GM23248 (cell line): Measurements from ENCODE around the gene TP63. TPM values are rescaled to one million over a fixed set of nuclear protein-coding genes. Genes with fewer than 3 reads are reported as not detected.
"Not testable (repeated sequence)": the region's sequence is repeated elsewhere in the genome, so short reads cannot be mapped to it uniquely, and the experiment has no call there.

Experiments used
- DNase-seq: peaks from one replicate; pipeline ENCODE4 v3.0.0-alpha.2; 2015
- H2AFZ ChIP-seq: fragments of 200-600 bp; sonication (generic); 2 replicates; pipeline ENCODE4 v1.6.1; 2016; ENCODE audit warnings: antibody characterized with exemption
- H3F3A ChIP-seq: fragments of 200-600 bp; sonication (generic); 2 replicates; pipeline ENCODE4 v1.6.1; 2016; ENCODE audit warnings: mild to moderate bottlenecking, antibody characterized with exemption, mixed run types; ENCODE audit not compliant: insufficient read depth
- H3K27ac ChIP-seq: fragments of 200-600 bp; sonication (generic); 2 replicates; pipeline ENCODE4 v1.5.1; 2016; ENCODE audit warnings: mild to moderate bottlenecking
- H3K27me3 ChIP-seq: fragments of 200-600 bp; sonication (generic); replicated peaks from 2 replicates; pipeline ENCODE4 v1.6.1; 2016; ENCODE audit warnings: mild to moderate bottlenecking; ENCODE audit not compliant: insufficient read depth
- H3K36me3 ChIP-seq: fragments of 200-600 bp; sonication (generic); 2 replicates; pipeline ENCODE4 v1.6.1; 2016; ENCODE audit warnings: low read depth, mild to moderate bottlenecking
- H3K4me1 ChIP-seq: fragments of 200-600 bp; sonication (generic); 2 replicates; pipeline ENCODE4 v1.6.1; 2016; ENCODE audit warnings: mild to moderate bottlenecking; ENCODE audit not compliant: insufficient read depth
- H3K4me2 ChIP-seq: fragments of 200-600 bp; sonication (generic); one replicate; pipeline ENCODE4 v1.6.1; 2016; ENCODE audit warnings: mild to moderate bottlenecking; ENCODE audit not compliant: unreplicated experiment
- H3K4me3 ChIP-seq: fragments of 200-600 bp; sonication (generic); 2 replicates; pipeline ENCODE4 v1.5.1; 2016; ENCODE audit warnings: mild to moderate bottlenecking
- H3K79me2 ChIP-seq: fragments of 200-600 bp; sonication (generic); 2 replicates; pipeline ENCODE4 v1.6.1; 2016; ENCODE audit warnings: mild to moderate bottlenecking; ENCODE audit not compliant: insufficient read depth
- H3K9ac ChIP-seq: fragments of 200-600 bp; sonication (generic); 2 replicates; pipeline ENCODE4 v1.6.1; 2016; ENCODE audit warnings: mild to moderate bottlenecking
- H3K9me2 ChIP-seq: fragments of 200-600 bp; sonication (generic); 2 replicates; pipeline ENCODE4 v1.6.1; 2016; ENCODE audit warnings: mixed run types, mild to moderate bottlenecking, moderate library complexity; ENCODE audit not compliant: insufficient read depth
- H3K9me3 ChIP-seq: fragments of 200-600 bp; sonication (generic); one replicate; pipeline ENCODE4 v1.6.1; 2017; ENCODE audit warnings: low read depth
- H4K20me1 ChIP-seq: fragments of 200-600 bp; sonication (generic); 2 replicates; pipeline ENCODE4 v1.6.0; 2016; ENCODE audit not compliant: insufficient read depth
- EZH2 ChIP-seq: fragments of 200-600 bp; sonication (generic); IDR thresholded peaks from 2 replicates; pipeline ENCODE4 v1.6.1; 2018; ENCODE audit warnings: antibody characterized with exemption, mild to moderate bottlenecking; ENCODE audit not compliant: insufficient read depth, poor library complexity, severe bottlenecking
- EZH2phosphoT487 ChIP-seq: fragments of 200-600 bp; sonication (generic); IDR thresholded peaks from 2 replicates; pipeline ENCODE4 v1.6.1; 2018; ENCODE audit warnings: antibody characterized with exemption, moderate library complexity, mild to moderate bottlenecking, low read depth; ENCODE audit not compliant: insufficient read depth
- WGBS, 2 experiments: methylation state at CpG; one replicate each; pipeline ENCODE4 v1.1.6; 2015 to 2017; ENCODE audit warnings: low lambda C conversion rate in 2 of 2, low coverage in 1 of 2; ENCODE audit errors: missing lambda C conversion rate in 2 of 2; 5-methylcytosine and 5-hydroxymethylcytosine counted together
- in situ Hi-C: fragments of 300-500 bp; cut with MboI; formaldehyde crosslinking; loops from 2 replicates; pipeline ENCODE4 v1.15.0; 2020
- polyA plus RNA-seq: library from polyadenylated mRNA; unstranded; fragments of >200 nt; fragmentation: Nextera tagmentation; extraction: Ambion mirVana; gene quantifications from 2 replicates; pipeline ENCODE4 v1.2.1, GENCODE V29; 2016
- total RNA-seq: library from RNA; depleted of rRNA; stranded (reverse); fragments of >200 nt; shearing (Covaris generic); gene quantifications from 2 replicates; pipeline ENCODE4 v1.2.3, GENCODE V29; 2014

The TP63 gene
- total and polyA plus RNA-seq, 2 experiments from 2014 or later: not detected

DNA sequence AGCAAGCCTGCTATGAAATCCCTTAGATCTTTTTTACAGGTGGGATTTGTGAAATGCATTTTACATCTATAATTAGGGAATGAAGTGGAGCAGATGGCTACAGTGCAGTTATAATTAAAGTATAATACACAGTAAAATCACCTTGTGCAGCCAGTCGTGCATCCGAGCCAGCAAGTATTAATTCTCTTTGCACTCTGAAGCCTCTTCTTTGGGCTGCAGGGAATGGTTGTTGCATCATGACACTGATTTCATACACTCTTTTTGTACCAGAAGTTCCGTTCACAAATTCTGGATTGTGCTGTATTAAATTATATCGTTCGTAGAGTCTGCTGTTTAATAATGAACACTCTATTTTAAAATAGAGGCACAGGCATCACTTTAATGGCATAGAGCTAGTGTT, 28.7 kb upstream of the TP63 start:
- Histone ChIP-seq H4K20me1 (no peaks in the 10 kb centered on the region), H3K79me2 (no peaks in the 10 kb centered on the region), H2AFZ (no peak overlapping the region), H3K4me3 (no peak overlapping the region), H3K4me2 (no peak overlapping the region), H3F3A (no peaks in the 10 kb centered on the region), H3K36me3 (no peaks in the 10 kb centered on the region), H3K9me3 (no peaks in the 10 kb centered on the region), H3K27me3 (no peaks in the 10 kb centered on the region), H3K9ac (no peak overlapping the region), H3K9me2 (no peaks in the 10 kb centered on the region), H3K27ac (no peak overlapping the region), H3K4me1 (no peaks in the 10 kb centered on the region)
- WGBS, 2 experiments: 51 to 61% methylated on average over 5 of the region's 5 CpGs
- TF ChIP-seq EZH2phosphoT487 (no peak), EZH2 (no peak)
- in situ Hi-C loops: no loop called here
- DNase-seq: no peak

DNA sequence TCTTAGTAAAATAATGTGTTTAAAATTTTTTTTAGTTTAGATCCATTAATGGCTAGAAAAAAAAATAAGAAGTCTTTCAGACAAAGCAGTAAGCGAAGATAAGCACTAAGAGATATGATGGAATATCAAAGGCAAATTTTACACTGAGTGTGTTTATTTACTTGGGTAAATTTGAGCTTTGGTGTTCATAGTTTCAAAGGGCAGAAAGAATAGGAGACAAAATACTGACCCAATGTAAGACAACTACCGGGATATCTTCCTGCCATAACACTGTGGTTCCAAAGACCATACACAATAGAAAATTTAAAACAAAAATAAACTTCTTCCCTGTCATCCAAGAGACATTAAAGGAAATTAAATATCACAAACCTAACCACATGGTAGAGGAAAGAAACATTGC, 25.5 kb upstream of the TP63 start:
- 86 to 87% methylated on average over 2 of the region's 2 CpGs for WGBS, 2 experiments

DNA sequence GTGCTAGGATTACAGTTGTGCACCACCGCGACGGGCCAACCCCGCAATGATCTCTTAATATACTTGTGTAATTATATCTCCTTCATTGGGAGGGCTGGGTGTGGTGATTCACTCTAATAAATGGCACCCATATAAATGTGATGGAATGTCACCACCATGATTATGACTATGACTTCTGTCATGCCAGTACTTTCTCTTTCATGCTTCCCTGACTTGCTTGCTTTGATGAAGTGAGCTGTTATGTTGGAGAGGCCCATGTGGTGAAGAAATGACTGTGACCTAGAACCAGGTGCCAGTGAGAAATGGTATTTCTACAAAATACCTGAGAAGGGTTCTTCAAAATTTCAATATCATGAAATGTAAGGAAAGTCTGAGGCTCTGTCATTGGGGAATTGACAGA, 24.4 kb upstream of the TP63 start:
- Histone ChIP-seq H3K27me3 (no peaks in the 10 kb centered on the region), H3K36me3 (no peaks in the 10 kb centered on the region), H3F3A (no peaks in the 10 kb centered on the region), H3K79me2 (no peaks in the 10 kb centered on the region), H4K20me1 (no peaks in the 10 kb centered on the region), H3K9me2 (no peaks in the 10 kb centered on the region), H3K9ac (no peak overlapping the region), H3K9me3 (no peaks in the 10 kb centered on the region), H3K4me2 (no peak overlapping the region), H3K27ac (no peak overlapping the region), H3K4me3 (no peak overlapping the region), H3K4me1 (no peaks in the 10 kb centered on the region), H2AFZ (no peak overlapping the region)
- WGBS, 2 experiments: 90 to 93% methylated on average over 4 of the region's 4 CpGs
- no peak for DNase-seq
- TF ChIP-seq EZH2phosphoT487 (no peak), EZH2 (no peak)
- in situ Hi-C loops: no loop called here

More for the DNA sequence above, 25.5 kb upstream of the TP63 start:
- H3K79me2 ChIP-seq: no peaks in the 10 kb centered on the region
- H3F3A ChIP-seq: no peaks in the 10 kb centered on the region
- TF ChIP-seq EZH2: no peak
- no peak for TF ChIP-seq EZH2phosphoT487
- H3K9me3 ChIP-seq: no peaks in the 10 kb centered on the region
- H2AFZ ChIP-seq: no peak overlapping the region
- H3K27me3 ChIP-seq: no peaks in the 10 kb centered on the region
- H4K20me1 ChIP-seq: no peaks in the 10 kb centered on the region
- no peak overlapping the region for H3K27ac ChIP-seq
- no peaks in the 10 kb centered on the region for H3K4me1 ChIP-seq
- H3K9me2 ChIP-seq: no peaks in the 10 kb centered on the region
- H3K36me3 ChIP-seq: no peaks in the 10 kb centered on the region
- H3K4me3 ChIP-seq: no peak overlapping the region
- no peak overlapping the region for H3K9ac ChIP-seq
- in situ Hi-C loops: no loop called here
- no peak for DNase-seq
- H3K4me2 ChIP-seq: no peak overlapping the region

DNA sequence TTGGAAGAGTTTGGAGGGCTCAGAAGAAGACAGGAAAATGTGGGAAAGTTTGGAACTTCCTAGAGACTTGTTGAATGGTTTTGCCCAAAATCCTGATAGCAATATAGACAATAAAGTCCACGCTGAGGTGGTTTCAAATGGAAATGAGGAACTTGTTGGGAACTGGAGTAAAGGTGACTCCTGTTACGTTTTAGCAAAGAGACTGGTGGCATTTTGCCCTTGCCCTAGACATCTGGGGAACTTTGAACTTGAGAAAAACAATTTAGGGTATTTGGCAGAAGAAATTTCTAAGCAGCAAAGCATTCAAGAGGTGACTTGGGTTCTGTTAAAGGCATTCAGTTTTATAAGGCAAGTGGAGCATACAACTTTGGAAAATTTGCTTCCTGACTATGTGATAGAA, 18.5 kb upstream of the TP63 start:
- H3K9me3 ChIP-seq, H3K36me3 ChIP-seq, H3K4me3 ChIP-seq, H3K27ac ChIP-seq, H2AFZ ChIP-seq, H4K20me1 ChIP-seq, H3K4me2 ChIP-seq, H3K4me1 ChIP-seq, H3F3A ChIP-seq, H3K9me2 ChIP-seq, in situ Hi-C loops, DNase-seq, H3K9ac ChIP-seq, H3K79me2 ChIP-seq, H3K27me3 ChIP-seq: not testable (repeated sequence)
- WGBS, 2 experiments: 23 to 32% methylated on average over 2 of the region's 2 CpGs

DNA sequence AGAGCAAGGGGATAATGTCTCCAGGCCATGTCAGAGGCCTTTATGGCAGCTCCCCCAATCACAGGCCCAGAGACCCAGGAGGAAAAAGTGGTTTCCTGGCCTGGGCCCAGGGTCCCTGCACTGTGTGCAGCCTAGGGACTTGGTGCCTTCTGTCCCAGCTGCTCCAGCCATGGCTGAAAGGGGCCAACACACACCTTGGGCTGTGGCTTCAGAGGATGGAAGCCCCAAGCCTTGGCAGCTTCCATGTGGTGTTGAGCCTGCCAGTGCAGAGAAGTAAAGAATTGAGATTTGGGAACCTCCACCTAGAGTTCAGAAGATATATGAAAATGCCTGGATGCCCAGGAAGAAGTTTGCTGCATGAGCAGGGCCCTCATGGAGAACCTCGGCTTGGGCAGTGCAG, 18.1 kb upstream of the TP63 start:
- no peak overlapping the region for H3K9ac ChIP-seq
- no peaks in the 10 kb centered on the region; the same call in 1 of the 2 replicates for H3K9me2 ChIP-seq
- H4K20me1 ChIP-seq: no peaks in the 10 kb centered on the region
- H3F3A ChIP-seq: no peaks in the 10 kb centered on the region
- H3K4me3 ChIP-seq: no peak overlapping the region
- in situ Hi-C loops: no loop called here
- TF ChIP-seq EZH2phosphoT487: no peak
- no peak overlapping the region for H3K4me2 ChIP-seq
- H3K27ac ChIP-seq: no peak overlapping the region
- no peaks in the 10 kb centered on the region for H3K79me2 ChIP-seq
- no peak overlapping the region for H2AFZ ChIP-seq
- WGBS, 2 experiments: 44 to 50% methylated on average over 1 of the region's 1 CpG
- H3K27me3 ChIP-seq: no peaks in the 10 kb centered on the region
- H3K4me1 ChIP-seq: no peaks in the 10 kb centered on the region
- no peak for DNase-seq
- H3K9me3 ChIP-seq: no peaks in the 10 kb centered on the region
- no peaks in the 10 kb centered on the region for H3K36me3 ChIP-seq
